ENCODE measurements around the gene PGAP6. TPM values are rescaled to one million over a fixed set of nuclear protein-coding genes. Genes with fewer than 3 reads are reported as not detected.
A peak's percentile ranks its signal among the peaks of the same experiment; 100 is the strongest.
"Not testable (repeated sequence)": the region's sequence is repeated elsewhere in the genome, so short reads cannot be mapped to it uniquely, and the experiment has no call there.

Gene PGAP6
- total and polyA plus RNA-seq, 12 donors: 18.2 to 66.7 (median 42.3) TPM

DNA sequence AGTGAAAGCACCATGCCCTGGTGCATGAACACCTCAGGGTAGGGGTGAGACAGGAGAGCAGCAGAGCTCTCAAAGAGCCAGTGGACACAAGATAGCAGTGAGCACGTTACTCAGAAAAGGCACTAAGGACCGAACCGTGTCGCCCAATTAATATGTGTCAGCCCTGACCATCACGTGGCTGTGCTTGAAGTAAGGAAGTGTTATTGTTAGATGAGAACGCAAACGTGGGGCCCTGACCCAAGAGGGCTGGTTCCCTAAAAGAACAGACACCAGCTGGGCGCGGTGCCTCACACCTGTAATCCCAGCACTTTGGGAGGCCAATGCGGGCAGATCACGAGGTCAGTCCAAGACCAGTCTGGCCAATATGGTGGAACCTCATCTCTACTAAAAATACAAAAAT is 45.5 kb downstream of the PGAP6 start:
- Histone ChIP-seq H3K4me1 (replicated peaks in 1 of 2) (peaks cover 0 to 6% of the 10 kb centered on the region in 2 donors), H3K4me3 (no peak overlapping the region), H3K36me3 (replicated peaks in 1 of 2) (no peaks in the 10 kb centered on the region), H3K27ac (no peak overlapping the region), H3K9me3 (replicated peaks in 1 of 3) (no peaks in the 10 kb centered on the region), H3K27me3 (no peaks in the 10 kb centered on the region)
- DNase-seq: no peak
- no peak for TF ChIP-seq POLR2A (IDR thresholded peaks at IDR 0.05)
- TF ChIP-seq, protein P1, sequence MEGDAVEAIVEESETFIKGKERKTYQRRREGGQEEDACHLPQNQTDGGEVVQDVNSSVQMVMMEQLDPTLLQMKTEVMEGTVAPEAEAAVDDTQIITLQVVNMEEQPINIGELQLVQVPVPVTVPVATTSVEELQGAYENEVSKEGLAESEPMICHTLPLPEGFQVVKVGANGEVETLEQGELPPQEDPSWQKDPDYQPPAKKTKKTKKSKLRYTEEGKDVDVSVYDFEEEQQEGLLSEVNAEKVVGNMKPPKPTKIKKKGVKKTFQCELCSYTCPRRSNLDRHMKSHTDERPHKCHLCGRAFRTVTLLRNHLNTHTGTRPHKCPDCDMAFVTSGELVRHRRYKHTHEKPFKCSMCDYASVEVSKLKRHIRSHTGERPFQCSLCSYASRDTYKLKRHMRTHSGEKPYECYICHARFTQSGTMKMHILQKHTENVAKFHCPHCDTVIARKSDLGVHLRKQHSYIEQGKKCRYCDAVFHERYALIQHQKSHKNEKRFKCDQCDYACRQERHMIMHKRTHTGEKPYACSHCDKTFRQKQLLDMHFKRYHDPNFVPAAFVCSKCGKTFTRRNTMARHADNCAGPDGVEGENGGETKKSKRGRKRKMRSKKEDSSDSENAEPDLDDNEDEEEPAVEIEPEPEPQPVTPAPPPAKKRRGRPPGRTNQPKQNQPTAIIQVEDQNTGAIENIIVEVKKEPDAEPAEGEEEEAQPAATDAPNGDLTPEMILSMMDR (IDR thresholded peaks at IDR 0.05): no peak
- intact Hi-C loops (cut with DNase I): no loop called here
- 80 to 86% (median 82%) methylated on average over 11 of the region's 11 CpGs for WGBS, 4 donors

DNA sequence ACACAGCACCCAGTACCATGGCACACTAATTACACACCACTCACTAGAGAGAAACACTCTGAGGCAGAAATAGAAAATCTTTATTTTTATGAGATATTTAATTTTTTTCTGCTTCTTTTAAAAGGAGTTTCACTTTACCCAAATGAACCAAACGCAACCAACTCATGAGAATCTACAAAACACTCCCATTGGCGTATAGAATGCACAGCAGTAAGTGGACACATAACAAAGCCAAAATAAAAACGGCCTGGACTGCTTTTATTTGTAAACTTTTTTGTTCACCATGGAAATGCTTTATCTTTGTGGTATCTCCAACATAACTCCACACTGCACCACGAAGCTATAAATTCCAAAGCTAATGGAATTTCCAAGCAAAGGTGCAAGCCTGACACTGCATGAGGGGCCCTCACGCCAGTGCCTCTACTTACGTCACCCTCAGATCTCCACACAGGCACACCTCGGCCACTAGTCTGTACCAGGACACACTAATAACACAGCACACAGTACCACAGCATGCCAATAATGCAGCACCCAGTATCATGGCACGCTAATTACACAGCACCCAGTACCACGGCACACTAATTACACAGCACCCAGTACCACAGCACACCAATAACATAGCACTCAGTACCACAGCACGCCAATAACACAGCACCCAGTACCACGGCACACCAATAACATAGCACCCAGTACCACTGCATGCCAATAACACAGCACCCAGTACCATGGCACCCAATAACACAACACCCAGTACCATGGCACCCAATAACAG is 46.7 kb downstream of the PGAP6 start:
- H3K27me3 ChIP-seq; intact Hi-C loops (cut with DNase I); DNase-seq; H3K27ac ChIP-seq; H3K4me3 ChIP-seq; H3K9me3 ChIP-seq (replicated peaks in 1 of 3); H3K36me3 ChIP-seq (replicated peaks in 1 of 2): not testable (repeated sequence)
- 80 to 92% (median 90%) methylated on average over 11 of the region's 11 CpGs for WGBS, 4 donors
- H3K4me1 ChIP-seq (replicated peaks in 1 of 2): peaks cover 0 to 13% of the 10 kb centered on the region in 2 donors

DNA sequence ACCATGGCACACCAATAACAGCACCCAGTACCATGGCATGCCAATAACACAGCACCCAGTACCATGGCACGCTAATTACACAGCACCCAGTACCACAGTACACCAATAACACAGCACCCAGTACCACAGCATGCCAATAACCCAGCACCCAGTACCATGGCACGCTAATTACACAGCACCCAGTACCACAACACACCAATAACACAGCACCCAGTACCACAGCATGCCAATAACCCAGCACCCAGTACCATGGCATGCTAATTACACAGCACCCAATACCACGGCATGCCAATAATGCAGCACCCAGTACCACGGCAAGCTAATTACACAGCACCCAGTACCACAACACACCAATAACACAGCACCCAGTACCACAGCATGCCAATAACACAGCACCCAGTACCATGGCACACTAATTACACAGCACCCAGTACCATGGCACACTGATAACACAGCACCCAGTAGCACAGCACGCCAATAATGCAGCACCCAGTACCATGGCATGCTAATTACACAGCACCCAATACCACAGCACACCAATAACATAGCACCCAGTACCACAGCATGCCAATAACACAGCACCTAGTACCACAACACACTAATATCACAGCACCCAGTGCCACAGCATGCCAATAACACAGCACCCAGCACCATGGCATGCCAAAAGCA is 47.5 kb downstream of the PGAP6 start:
- 93 to 97% (median 95%) methylated on average over 2 to 5 of the region's 5 CpGs for WGBS, 4 donors

DNA sequence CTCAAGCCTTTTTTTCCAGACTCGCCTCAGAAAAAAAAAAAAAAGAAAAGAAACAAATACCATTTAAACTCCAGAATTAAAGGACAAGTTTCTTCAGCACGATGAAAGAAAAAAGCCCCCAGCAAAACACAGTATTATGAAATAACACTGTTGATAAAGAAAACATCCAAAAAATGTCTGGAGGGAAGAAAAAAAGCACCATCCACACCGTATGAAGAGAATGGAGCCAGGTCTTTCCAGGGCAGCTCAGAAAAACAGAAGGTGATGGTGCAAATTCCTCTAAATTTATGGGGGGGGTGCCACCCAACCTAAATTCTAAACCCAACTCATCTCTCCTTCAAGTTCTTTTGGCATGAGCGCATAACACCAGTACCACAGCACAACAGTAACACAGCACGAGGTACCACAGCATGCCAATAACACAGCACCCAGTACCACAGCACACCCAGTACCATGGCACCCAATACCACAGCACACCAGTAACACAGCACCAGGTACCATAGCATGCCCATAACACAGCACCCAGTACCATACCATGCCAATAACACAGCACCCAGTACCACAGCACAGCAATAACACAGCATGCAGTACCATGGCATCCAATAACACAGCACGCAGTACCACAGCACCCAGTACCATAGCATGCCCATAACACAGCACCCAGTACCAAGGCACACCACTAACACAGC is 48.2 kb downstream of the PGAP6 start:
- H3K9me3 ChIP-seq (replicated peaks in 1 of 3): no peaks in the 10 kb centered on the region
- no peak overlapping the region for H3K4me3 ChIP-seq
- TF ChIP-seq, protein P1 (IDR thresholded peaks at IDR 0.05): no peak
- no peak for TF ChIP-seq POLR2A (IDR thresholded peaks at IDR 0.05)
- intact Hi-C loops (cut with DNase I): no loop called here
- peaks cover 0 to 13% of the 10 kb centered on the region in 2 donors for H3K4me1 ChIP-seq (replicated peaks in 1 of 2)
- H3K36me3 ChIP-seq (replicated peaks in 1 of 2): no peaks in the 10 kb centered on the region
- 76 to 81% (median 78%) methylated on average over 6 of the region's 6 CpGs for WGBS, 4 donors
- no peaks in the 10 kb centered on the region for H3K27me3 ChIP-seq
- H3K27ac ChIP-seq: no peak overlapping the region
- DNase-seq: no peak

More for the DNA sequence above, 47.5 kb downstream of the PGAP6 start:
- H3K4me3 ChIP-seq; H3K27me3 ChIP-seq; H3K27ac ChIP-seq; intact Hi-C loops (cut with DNase I); DNase-seq; H3K36me3 ChIP-seq (replicated peaks in 1 of 2); H3K9me3 ChIP-seq (replicated peaks in 1 of 3): not testable (repeated sequence)
- peaks cover 0 to 13% of the 10 kb centered on the region in 2 donors for H3K4me1 ChIP-seq (replicated peaks in 1 of 2)

DNA sequence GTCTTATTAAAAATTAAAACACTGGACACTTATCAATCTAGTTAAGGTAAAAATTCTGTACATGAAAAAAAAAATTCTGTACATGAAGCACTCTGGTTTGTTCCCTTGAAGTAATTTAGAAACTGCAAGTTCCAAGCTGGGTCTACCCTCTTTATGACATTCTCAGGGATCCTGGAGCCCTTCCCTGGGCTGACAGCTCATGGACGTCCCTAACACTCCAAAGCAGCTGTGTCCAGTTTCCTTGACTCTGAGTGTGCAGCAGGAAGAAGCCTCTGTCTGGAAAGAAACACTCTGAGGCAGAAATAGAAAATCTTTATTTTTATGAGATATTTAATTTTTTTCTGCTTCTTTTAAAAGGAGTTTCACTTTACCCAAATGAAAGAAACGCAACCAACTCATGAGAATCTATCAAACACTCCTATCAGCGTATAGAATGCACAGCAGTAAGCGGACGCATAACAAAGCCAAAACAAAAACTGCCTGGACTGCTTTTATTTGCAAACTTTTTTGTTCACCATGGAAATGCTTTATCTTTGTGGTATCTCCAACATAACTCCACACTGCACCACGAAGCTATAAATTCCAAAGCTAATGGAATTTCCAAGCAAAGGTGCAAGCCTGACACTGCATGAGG is 50.5 kb downstream of the PGAP6 start:
- DNase-seq: peak in 1 of 7 donors; percentile 41
- H3K27ac ChIP-seq; H3K9me3 ChIP-seq (replicated peaks in 1 of 3); H3K27me3 ChIP-seq; intact Hi-C loops (cut with DNase I); H3K4me3 ChIP-seq; H3K36me3 ChIP-seq (replicated peaks in 1 of 2): not testable (repeated sequence)
- H3K4me1 ChIP-seq (replicated peaks in 1 of 2): peaks cover 14 to 29% of the 10 kb centered on the region in 2 donors
- 69 to 73% (median 71%) methylated on average over 6 of the region's 6 CpGs for WGBS, 4 donors

All from adrenal gland (tissue), 12 donors.